ENCODE data around the gene HORMAD2.
"Not testable (repeated sequence)": the region's sequence is repeated elsewhere in the genome, so short reads cannot be mapped to it uniquely, and the experiment has no call there.

DNA sequence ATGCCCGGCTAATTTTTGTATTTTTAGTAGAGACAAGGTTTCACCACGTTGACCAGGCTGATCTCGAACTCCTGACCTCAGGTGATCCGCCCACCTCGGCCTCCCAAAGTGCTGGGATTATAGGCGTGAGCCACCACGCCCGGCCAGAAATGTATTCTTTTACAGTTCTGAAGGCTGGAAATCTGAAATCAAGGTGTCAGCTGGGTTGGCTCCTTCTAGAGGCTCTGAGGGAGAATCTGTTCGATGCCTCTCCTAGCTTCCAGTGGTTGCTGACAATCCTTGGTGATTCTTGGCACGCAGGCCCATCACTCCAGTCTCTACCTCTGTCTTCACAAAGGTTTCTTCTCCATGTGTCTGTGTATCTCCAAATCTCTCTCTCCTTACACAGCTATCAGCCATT, 120.6 kb downstream of the HORMAD2 start:
- not testable (repeated sequence) for TF ChIP-seq JUND (IDR thresholded peaks at IDR 0.05); GABPA (IDR thresholded peaks at IDR 0.05; ENCODE audit: low read depth); CTCF (IDR thresholded peaks at IDR 0.05); USF2 (IDR thresholded peaks at IDR 0.05; ENCODE audit: borderline replicate concordance, low read depth, low read length); SMC3 (IDR thresholded peaks at IDR 0.05; ENCODE audit: low read depth, low read length); YY1 (IDR thresholded peaks at IDR 0.05; ENCODE audit: low read depth); EZH2phosphoT487 (IDR thresholded peaks at IDR 0.05; ENCODE audit: borderline replicate concordance, low read depth); TEAD4 (IDR thresholded peaks at IDR 0.05; ENCODE audit: borderline replicate concordance, insufficient read depth); NFIC (IDR thresholded peaks at IDR 0.05; ENCODE audit: borderline replicate concordance)
- TF ChIP-seq, protein P1, sequence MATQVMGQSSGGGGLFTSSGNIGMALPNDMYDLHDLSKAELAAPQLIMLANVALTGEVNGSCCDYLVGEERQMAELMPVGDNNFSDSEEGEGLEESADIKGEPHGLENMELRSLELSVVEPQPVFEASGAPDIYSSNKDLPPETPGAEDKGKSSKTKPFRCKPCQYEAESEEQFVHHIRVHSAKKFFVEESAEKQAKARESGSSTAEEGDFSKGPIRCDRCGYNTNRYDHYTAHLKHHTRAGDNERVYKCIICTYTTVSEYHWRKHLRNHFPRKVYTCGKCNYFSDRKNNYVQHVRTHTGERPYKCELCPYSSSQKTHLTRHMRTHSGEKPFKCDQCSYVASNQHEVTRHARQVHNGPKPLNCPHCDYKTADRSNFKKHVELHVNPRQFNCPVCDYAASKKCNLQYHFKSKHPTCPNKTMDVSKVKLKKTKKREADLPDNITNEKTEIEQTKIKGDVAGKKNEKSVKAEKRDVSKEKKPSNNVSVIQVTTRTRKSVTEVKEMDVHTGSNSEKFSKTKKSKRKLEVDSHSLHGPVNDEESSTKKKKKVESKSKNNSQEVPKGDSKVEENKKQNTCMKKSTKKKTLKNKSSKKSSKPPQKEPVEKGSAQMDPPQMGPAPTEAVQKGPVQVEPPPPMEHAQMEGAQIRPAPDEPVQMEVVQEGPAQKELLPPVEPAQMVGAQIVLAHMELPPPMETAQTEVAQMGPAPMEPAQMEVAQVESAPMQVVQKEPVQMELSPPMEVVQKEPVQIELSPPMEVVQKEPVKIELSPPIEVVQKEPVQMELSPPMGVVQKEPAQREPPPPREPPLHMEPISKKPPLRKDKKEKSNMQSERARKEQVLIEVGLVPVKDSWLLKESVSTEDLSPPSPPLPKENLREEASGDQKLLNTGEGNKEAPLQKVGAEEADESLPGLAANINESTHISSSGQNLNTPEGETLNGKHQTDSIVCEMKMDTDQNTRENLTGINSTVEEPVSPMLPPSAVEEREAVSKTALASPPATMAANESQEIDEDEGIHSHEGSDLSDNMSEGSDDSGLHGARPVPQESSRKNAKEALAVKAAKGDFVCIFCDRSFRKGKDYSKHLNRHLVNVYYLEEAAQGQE (IDR thresholded peaks at IDR 0.05; ENCODE audit: low read depth, low read length) = not testable (repeated sequence)
- TF ChIP-seq, protein P2, sequence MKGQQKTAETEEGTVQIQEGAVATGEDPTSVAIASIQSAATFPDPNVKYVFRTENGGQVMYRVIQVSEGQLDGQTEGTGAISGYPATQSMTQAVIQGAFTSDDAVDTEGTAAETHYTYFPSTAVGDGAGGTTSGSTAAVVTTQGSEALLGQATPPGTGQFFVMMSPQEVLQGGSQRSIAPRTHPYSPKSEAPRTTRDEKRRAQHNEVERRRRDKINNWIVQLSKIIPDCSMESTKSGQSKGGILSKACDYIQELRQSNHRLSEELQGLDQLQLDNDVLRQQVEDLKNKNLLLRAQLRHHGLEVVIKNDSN (IDR thresholded peaks at IDR 0.05; ENCODE audit: borderline replicate concordance, low read depth) = not testable (repeated sequence)
